BE2C (cell line): ENCODE measurements around the gene CTSE.

Experiments
- DNase-seq: peaks from one replicate; pipeline ENCODE4 v3.0.0-alpha.2; 2020
- H3K27me3 ChIP-seq: fragments of 250-450 bp; sonication (Bioruptor Pico); 2 replicates; pipeline ENCODE4 v1.5.1; 2020; ENCODE audit warnings: mild to moderate bottlenecking
- H3K36me3 ChIP-seq: fragments of 250-450 bp; sonication (Bioruptor Pico); 2 replicates; pipeline ENCODE4 v1.5.1; 2020; ENCODE audit warnings: mild to moderate bottlenecking
- H3K4me1 ChIP-seq: fragments of 250-450 bp; sonication (Bioruptor Pico); 2 replicates; pipeline ENCODE4 v1.5.1; 2020
- H3K4me3 ChIP-seq: 2 replicates; pipeline ENCODE4 v1.5.1; 2011; ENCODE audit warnings: low read depth, low read length
- H3K9me3 ChIP-seq: fragments of 250-450 bp; sonication (Bioruptor Pico); 2 replicates; pipeline ENCODE4 v1.5.1; 2020
- TF ChIP-seq, protein P1 (sequence below): IDR thresholded peaks from 2 replicates; pipeline ENCODE4 v1.5.1; 2012; ENCODE audit warnings: mild to moderate bottlenecking, low read depth, low read length

The CTSE gene

DNA sequence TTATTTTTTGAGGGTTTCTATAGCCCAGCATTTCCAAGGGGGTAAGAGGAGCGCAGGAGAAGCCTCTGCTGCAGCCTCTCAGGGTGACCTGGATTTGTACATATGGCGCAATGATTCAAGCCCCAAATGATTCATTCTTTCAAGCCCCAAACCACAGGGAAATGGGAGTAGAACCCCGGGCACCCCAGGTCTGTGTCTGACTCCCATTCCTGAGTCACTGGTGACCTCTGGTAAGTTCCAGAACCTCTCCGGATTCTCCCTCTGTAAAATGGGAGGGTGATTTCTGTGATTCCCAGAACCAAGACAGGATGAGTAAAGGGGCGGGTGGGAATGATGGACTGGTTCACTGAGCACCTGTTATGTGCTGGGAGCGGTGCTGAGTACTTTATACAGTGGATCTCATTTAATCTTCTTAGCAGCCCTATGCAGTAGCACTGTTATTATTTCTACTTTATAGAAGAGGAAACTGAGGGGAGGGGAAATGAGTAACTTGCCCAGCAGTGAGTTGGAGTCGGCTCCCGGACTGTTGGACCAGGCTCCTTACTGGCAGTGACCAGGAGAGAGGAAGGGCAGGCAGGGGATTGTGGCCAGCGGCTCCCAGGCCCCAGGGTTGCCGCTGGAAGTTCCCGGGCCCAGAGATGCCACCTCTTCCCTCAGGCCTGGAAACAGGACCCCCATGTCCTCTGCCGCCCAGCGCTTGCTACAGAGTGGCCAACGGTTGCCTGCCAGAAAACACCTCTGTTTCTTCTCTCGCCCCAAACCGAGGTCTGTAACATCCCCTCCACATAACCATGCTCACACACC, 60.1 kb downstream of the CTSE start:
- Histone ChIP-seq H3K27me3 (peaks cover 7% of the 10 kb centered on the region), H3K4me3 (no peak overlapping the region), H3K4me1 (no peaks in the 10 kb centered on the region), H3K36me3 (no peaks in the 10 kb centered on the region), H3K9me3 (no peaks in the 10 kb centered on the region)
- no peak for DNase-seq
- TF ChIP-seq, protein P1, sequence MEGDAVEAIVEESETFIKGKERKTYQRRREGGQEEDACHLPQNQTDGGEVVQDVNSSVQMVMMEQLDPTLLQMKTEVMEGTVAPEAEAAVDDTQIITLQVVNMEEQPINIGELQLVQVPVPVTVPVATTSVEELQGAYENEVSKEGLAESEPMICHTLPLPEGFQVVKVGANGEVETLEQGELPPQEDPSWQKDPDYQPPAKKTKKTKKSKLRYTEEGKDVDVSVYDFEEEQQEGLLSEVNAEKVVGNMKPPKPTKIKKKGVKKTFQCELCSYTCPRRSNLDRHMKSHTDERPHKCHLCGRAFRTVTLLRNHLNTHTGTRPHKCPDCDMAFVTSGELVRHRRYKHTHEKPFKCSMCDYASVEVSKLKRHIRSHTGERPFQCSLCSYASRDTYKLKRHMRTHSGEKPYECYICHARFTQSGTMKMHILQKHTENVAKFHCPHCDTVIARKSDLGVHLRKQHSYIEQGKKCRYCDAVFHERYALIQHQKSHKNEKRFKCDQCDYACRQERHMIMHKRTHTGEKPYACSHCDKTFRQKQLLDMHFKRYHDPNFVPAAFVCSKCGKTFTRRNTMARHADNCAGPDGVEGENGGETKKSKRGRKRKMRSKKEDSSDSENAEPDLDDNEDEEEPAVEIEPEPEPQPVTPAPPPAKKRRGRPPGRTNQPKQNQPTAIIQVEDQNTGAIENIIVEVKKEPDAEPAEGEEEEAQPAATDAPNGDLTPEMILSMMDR: no peak

DNA sequence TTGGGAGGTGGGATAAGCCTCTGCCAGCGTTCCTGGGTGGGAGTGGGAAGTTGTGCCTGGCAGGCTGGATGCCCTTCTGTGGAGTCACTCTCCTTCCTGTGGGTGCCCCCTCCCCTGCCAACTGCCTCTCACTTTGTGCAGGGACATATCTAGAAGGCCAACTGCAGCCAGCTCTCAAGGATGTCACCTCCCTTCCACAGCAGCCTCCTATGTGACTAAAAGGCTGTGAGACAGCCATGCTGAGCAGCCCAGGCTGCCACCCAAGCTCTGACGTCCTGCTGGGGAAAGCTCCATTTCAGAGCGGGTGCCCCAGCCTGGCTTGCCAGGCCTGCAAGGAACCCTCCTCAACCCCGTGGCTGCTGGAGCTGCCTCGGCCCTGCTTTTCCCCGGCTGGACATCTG, 60.9 kb downstream of the CTSE start:
- H3K4me1 ChIP-seq: no peaks in the 10 kb centered on the region
- TF ChIP-seq, protein P1: no peak
- H3K4me3 ChIP-seq: no peak overlapping the region
- H3K9me3 ChIP-seq: no peaks in the 10 kb centered on the region
- H3K27me3 ChIP-seq: peaks cover 7% of the 10 kb centered on the region
- DNase-seq: no peak
- no peaks in the 10 kb centered on the region for H3K36me3 ChIP-seq

DNA sequence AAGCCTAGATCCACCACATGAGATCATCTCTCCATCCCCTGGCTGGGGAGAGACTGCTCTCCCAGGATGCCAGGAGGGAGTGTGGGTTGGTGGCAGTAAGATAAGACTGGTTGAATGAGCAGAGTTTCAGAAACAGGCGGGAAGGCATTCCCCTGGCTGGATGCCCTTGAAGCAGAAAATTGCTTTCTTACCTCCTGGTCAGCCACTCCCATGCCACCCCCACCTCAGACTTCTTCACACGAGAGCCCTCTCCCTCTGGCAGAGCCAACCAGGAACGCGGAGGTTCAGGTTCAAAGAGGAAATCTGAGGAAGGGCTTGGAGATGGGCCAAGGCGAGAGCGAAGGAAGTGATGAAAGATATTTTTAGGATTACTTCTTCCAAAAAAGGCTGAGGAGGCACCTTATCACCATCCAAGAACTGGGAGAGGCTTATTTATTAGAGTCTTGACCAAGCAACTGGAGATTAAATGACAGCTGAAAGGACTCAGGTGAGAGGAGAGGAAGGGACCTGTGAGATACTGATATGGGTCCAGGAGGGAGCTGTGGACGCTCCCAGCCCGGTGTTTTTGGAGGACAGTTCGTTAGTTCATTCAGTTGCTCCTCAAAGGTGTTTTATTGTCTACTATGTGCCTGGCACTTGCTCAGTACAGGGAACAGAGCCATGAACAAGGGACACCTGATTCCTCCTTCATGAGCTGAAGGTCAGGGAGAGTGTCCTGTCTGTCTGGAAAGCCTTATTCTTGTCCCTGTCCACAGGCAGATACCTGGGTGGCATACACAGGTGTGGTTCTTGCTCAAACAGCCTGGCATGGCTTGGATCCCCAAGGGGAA, 61.5 kb downstream of the CTSE start:
- Histone ChIP-seq H3K4me3 (no peak overlapping the region), H3K4me1 (no peaks in the 10 kb centered on the region)
- DNase-seq: no peak

DNA sequence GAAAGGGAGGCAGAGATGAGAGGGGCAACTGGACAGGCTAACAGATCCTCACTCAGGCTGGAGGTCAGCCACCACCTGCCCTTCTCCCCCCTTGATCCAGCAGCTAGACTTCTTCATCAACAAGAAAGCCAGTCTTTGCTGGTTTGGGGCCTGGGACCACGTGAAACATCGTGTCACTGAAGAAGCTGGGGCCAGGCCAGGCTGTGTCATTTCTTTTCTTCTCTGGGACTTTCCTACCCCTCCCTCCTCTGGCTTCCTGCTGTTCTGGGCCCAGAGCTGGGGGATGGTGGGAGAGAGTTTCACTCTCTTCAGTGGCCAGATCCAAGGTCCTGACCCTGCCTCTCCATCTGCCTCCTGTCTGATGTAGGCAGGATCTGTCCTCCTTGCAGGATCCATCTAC, 62.3 kb downstream of the CTSE start:
- H3K36me3 ChIP-seq: no peaks in the 10 kb centered on the region
- H3K9me3 ChIP-seq: no peaks in the 10 kb centered on the region
- H3K4me3 ChIP-seq: no peak overlapping the region
- no peak for DNase-seq
- H3K4me1 ChIP-seq: no peaks in the 10 kb centered on the region
- peaks cover 8% of the 10 kb centered on the region for H3K27me3 ChIP-seq
- TF ChIP-seq, protein P1: no peak

More for the DNA sequence above, 61.5 kb downstream of the CTSE start:
- peaks cover 7% of the 10 kb centered on the region for H3K27me3 ChIP-seq
- no peaks in the 10 kb centered on the region for H3K36me3 ChIP-seq
- TF ChIP-seq, protein P1: no peak
- H3K9me3 ChIP-seq: no peaks in the 10 kb centered on the region

DNA sequence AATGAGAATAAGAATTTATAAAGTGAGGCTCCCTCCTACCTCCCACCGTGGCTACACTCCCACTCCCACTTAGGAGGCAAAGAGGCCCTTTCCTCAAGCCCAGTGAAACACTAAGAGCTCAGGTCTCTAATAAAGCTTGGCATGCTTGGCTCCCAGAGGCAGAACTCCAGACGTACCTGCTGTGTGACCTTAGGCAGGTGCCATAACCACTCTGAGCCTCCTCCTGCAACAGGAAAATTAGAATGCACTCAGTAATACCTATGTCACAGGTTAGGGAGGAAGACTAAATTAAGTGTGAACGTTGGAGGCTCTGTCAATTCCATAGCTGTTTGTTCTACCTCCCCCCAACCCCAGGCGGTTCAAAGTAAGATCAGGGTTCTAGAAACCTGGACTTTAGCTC, 63.9 kb downstream of the CTSE start:
- Histone ChIP-seq H3K4me3 (no peak overlapping the region), H3K4me1 (no peaks in the 10 kb centered on the region), H3K9me3 (no peaks in the 10 kb centered on the region), H3K36me3 (no peaks in the 10 kb centered on the region), H3K27me3 (peaks cover 17% of the 10 kb centered on the region)
- DNase-seq: no peak
- TF ChIP-seq, protein P1: no peak
